WTC11 (cell line): ENCODE data around the gene CCDC50. TPM values are rescaled to one million over a fixed set of nuclear protein-coding genes. Genes with fewer than 3 reads are reported as not detected.

Source experiments
- ATAC-seq: fragments of 200-7000 bp; cut with Tn5 transposase; 2 replicates; pipeline ENCODE4 v1.10.0; 2021; ENCODE audit warnings: mild to moderate bottlenecking, moderate library complexity
- CTCF ChIA-PET: fragments of 300-600 bp; sonication (Branson Sonifier 250); formaldehyde crosslinking; loops from one replicate; lab custom pipeline; 2021; ENCODE audit warnings: antibody characterized with exemption; lab: Charles Lee
- POLR2A ChIA-PET: fragments of 350-600 bp; sonication (Branson Sonifier 250); formaldehyde crosslinking; loops from one replicate; lab custom pipeline; 2021; ENCODE audit warnings: antibody characterized with exemption; lab: Charles Lee
- DNase-seq: peaks from one replicate; pipeline ENCODE4 v3.0.0; 2021; ENCODE audit warnings: low spot score
- H3K27ac Mint-ChIP-seq: 2 replicates; pipeline ENCODE4 v1.8.0; 2021; ENCODE audit warnings: mixed read lengths
- H3K27me3 Mint-ChIP-seq: 2 replicates; pipeline ENCODE4 v1.8.0; 2021; ENCODE audit warnings: low read depth, mild to moderate bottlenecking, moderate library complexity, mixed read lengths
- H3K36me3 Mint-ChIP-seq: 2 replicates; pipeline ENCODE4 v1.8.0; 2021; ENCODE audit warnings: mixed read lengths
- H3K4me1 Mint-ChIP-seq: 2 replicates; pipeline ENCODE4 v1.8.0; 2022; ENCODE audit warnings: mixed read lengths
- H3K4me3 Mint-ChIP-seq: 2 replicates; pipeline ENCODE4 v1.8.0; 2021; ENCODE audit warnings: mild to moderate bottlenecking, moderate library complexity, mixed read lengths
- H3K9me3 Mint-ChIP-seq: 2 replicates; pipeline ENCODE4 v1.8.0; 2021; ENCODE audit warnings: mixed read lengths
- CREM ChIP-seq: sonication (generic); formaldehyde crosslinking; IDR thresholded peaks from 2 replicates; pipeline ENCODE4 v1.8.1; 2022; ENCODE audit warnings: mild to moderate bottlenecking, missing genetic modification reagents, moderate library complexity
- FOXJ3 ChIP-seq: sonication (generic); formaldehyde crosslinking; IDR thresholded peaks from 2 replicates; pipeline ENCODE4 v1.9.0; 2021; ENCODE audit warnings: missing genetic modification reagents, mild to moderate bottlenecking, borderline replicate concordance
- FOXP1 ChIP-seq: sonication (generic); formaldehyde crosslinking; IDR thresholded peaks from 2 replicates; pipeline ENCODE4 v1.8.0; 2022; ENCODE audit warnings: missing genetic modification reagents, mild to moderate bottlenecking, moderate library complexity, borderline replicate concordance
- GRHL2 ChIP-seq: fragments of 250-450 bp; sonication (Bioruptor Pico); IDR thresholded peaks from 2 replicates; pipeline ENCODE4 v1.8.0; 2022; ENCODE audit warnings: mild to moderate bottlenecking, moderate library complexity; ENCODE audit not compliant: insufficient replicate concordance, severe bottlenecking
- MXD4 ChIP-seq: fragments of 250-450 bp; sonication (Bioruptor Pico); IDR thresholded peaks from 2 replicates; pipeline ENCODE4 v1.8.0; 2021; ENCODE audit warnings: mild to moderate bottlenecking, moderate library complexity, borderline replicate concordance
- MYBL2 ChIP-seq: sonication (generic); formaldehyde crosslinking; IDR thresholded peaks from 2 replicates; pipeline ENCODE4 v1.8.1; 2023; ENCODE audit warnings: mild to moderate bottlenecking, moderate library complexity, missing genetic modification reagents
- NFATC4 ChIP-seq: fragments of 250-450 bp; sonication (Bioruptor Pico); IDR thresholded peaks from 2 replicates; pipeline ENCODE4 v1.9.0; 2021; ENCODE audit warnings: mild to moderate bottlenecking
- NR2C2 ChIP-seq: sonication (generic); formaldehyde crosslinking; IDR thresholded peaks from 2 replicates; pipeline ENCODE4 v1.8.0; 2022; ENCODE audit warnings: mild to moderate bottlenecking, missing genetic modification reagents
- ZBTB21 ChIP-seq: sonication (generic); formaldehyde crosslinking; IDR thresholded peaks from 2 replicates; pipeline ENCODE4 v1.8.1; 2023; ENCODE audit warnings: mild to moderate bottlenecking, missing genetic modification reagents, borderline replicate concordance
- ZNF396 ChIP-seq: fragments of 250-450 bp; sonication (Bioruptor Pico); IDR thresholded peaks from 2 replicates; pipeline ENCODE4 v1.8.0; 2021; ENCODE audit warnings: mild to moderate bottlenecking, moderate library complexity, borderline replicate concordance
- ZNF416 ChIP-seq: fragments of 250-450 bp; sonication (Bioruptor Pico); IDR thresholded peaks from 2 replicates; pipeline ENCODE4 v1.9.0; 2021; ENCODE audit warnings: mild to moderate bottlenecking, inconsistent platforms
- total RNA-seq: library from RNA; stranded (reverse); gene quantifications from 3 replicates; pipeline ENCODE4 v1.2.3, GENCODE V29; 2021
- TF ChIP-seq, protein P1 (sequence below): sonication (generic); formaldehyde crosslinking; IDR thresholded peaks from 2 replicates; pipeline ENCODE4 v1.8.1; 2023; ENCODE audit warnings: mild to moderate bottlenecking, missing genetic modification reagents, moderate library complexity
- TF ChIP-seq, protein P2 (sequence below): sonication (generic); formaldehyde crosslinking; IDR thresholded peaks from 2 replicates; pipeline ENCODE4 v1.8.1; 2022; ENCODE audit warnings: low read depth, missing genetic modification reagents, borderline replicate concordance
- TF ChIP-seq, protein P3 (sequence below): sonication (generic); formaldehyde crosslinking; IDR thresholded peaks from 2 replicates; pipeline ENCODE4 v1.8.0; 2022; ENCODE audit warnings: mild to moderate bottlenecking, missing genetic modification reagents
- TF ChIP-seq, protein P4 (sequence below): fragments of 250-450 bp; sonication (Bioruptor Pico); IDR thresholded peaks from 2 replicates; pipeline ENCODE4 v2.1.2; 2022; ENCODE audit warnings: mild to moderate bottlenecking, moderate library complexity
- TF ChIP-seq, protein P5 (sequence below): sonication (generic); formaldehyde crosslinking; IDR thresholded peaks from 2 replicates; pipeline ENCODE4 v1.8.0; 2022; ENCODE audit warnings: missing genetic modification reagents
- TF ChIP-seq, protein P6 (sequence below): sonication (generic); formaldehyde crosslinking; IDR thresholded peaks from 2 replicates; pipeline ENCODE4 v1.8.1; 2023; ENCODE audit warnings: mild to moderate bottlenecking, missing genetic modification reagents
- TF ChIP-seq, protein P7 (sequence below): fragments of 250-450 bp; sonication (Bioruptor Pico); IDR thresholded peaks from 2 replicates; pipeline ENCODE4 v1.8.0; 2021; ENCODE audit warnings: mild to moderate bottlenecking
- TF ChIP-seq, protein P8 (sequence below): sonication (generic); formaldehyde crosslinking; IDR thresholded peaks from 2 replicates; pipeline ENCODE4 v1.8.1; 2022; ENCODE audit warnings: low read depth, mild to moderate bottlenecking, moderate library complexity, missing genetic modification reagents, borderline replicate concordance

CCDC50 gene
- total RNA-seq, 1 experiment from 2014 or later: 33.1 TPM

DNA sequence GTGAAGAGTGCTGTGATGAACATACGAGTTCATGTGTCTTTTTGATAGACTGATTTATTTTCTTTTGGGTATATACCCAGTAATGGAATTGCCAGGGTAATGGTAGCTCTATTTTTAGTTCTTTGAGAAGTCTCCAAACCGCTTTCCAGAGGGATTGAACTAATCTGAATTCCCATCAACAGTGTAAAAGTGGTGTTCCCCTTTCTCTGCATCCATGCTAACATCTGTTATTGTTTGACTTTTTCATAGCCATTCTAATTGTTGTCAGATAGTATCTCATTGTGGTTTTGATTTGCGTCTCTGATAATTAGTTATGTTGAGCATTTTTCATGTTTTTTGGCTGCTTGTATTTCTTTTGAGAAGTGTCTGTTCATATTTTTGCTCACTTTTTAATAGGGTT lies 55.9 kb downstream of the CCDC50 start:
- H3K27ac Mint-ChIP-seq: no peak overlapping the region
- peaks cover 27% of the 10 kb centered on the region for H3K4me1 Mint-ChIP-seq
- TF ChIP-seq, protein P1, sequence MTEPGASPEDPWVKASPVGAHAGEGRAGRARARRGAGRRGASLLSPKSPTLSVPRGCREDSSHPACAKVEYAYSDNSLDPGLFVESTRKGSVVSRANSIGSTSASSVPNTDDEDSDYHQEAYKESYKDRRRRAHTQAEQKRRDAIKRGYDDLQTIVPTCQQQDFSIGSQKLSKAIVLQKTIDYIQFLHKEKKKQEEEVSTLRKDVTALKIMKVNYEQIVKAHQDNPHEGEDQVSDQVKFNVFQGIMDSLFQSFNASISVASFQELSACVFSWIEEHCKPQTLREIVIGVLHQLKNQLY (CRISPR knock-in tag): no peak
- TF ChIP-seq ZBTB21 (CRISPR knock-in tag): no peak
- TF ChIP-seq, protein P2, sequence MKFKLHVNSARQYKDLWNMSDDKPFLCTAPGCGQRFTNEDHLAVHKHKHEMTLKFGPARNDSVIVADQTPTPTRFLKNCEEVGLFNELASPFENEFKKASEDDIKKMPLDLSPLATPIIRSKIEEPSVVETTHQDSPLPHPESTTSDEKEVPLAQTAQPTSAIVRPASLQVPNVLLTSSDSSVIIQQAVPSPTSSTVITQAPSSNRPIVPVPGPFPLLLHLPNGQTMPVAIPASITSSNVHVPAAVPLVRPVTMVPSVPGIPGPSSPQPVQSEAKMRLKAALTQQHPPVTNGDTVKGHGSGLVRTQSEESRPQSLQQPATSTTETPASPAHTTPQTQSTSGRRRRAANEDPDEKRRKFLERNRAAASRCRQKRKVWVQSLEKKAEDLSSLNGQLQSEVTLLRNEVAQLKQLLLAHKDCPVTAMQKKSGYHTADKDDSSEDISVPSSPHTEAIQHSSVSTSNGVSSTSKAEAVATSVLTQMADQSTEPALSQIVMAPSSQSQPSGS: no peak
- TF ChIP-seq, protein P3, sequence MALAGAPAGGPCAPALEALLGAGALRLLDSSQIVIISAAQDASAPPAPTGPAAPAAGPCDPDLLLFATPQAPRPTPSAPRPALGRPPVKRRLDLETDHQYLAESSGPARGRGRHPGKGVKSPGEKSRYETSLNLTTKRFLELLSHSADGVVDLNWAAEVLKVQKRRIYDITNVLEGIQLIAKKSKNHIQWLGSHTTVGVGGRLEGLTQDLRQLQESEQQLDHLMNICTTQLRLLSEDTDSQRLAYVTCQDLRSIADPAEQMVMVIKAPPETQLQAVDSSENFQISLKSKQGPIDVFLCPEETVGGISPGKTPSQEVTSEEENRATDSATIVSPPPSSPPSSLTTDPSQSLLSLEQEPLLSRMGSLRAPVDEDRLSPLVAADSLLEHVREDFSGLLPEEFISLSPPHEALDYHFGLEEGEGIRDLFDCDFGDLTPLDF: no peak
- TF ChIP-seq MXD4: no peak
- TF ChIP-seq, protein P4, sequence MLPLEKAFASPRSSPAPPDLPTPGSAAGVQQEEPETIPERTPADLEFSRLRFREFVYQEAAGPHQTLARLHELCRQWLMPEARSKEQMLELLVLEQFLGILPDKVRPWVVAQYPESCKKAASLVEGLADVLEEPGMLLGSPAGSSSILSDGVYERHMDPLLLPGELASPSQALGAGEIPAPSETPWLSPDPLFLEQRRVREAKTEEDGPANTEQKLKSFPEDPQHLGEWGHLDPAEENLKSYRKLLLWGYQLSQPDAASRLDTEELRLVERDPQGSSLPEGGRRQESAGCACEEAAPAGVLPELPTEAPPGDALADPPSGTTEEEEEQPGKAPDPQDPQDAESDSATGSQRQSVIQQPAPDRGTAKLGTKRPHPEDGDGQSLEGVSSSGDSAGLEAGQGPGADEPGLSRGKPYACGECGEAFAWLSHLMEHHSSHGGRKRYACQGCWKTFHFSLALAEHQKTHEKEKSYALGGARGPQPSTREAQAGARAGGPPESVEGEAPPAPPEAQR: no peak
- TF ChIP-seq NR2C2: no peak
- no peak for TF ChIP-seq FOXJ3 (CRISPR knock-in tag)
- no peak for TF ChIP-seq CREM (CRISPR knock-in tag)
- TF ChIP-seq ZNF416 (CRISPR knock-in tag): no peak
- TF ChIP-seq, protein P5, sequence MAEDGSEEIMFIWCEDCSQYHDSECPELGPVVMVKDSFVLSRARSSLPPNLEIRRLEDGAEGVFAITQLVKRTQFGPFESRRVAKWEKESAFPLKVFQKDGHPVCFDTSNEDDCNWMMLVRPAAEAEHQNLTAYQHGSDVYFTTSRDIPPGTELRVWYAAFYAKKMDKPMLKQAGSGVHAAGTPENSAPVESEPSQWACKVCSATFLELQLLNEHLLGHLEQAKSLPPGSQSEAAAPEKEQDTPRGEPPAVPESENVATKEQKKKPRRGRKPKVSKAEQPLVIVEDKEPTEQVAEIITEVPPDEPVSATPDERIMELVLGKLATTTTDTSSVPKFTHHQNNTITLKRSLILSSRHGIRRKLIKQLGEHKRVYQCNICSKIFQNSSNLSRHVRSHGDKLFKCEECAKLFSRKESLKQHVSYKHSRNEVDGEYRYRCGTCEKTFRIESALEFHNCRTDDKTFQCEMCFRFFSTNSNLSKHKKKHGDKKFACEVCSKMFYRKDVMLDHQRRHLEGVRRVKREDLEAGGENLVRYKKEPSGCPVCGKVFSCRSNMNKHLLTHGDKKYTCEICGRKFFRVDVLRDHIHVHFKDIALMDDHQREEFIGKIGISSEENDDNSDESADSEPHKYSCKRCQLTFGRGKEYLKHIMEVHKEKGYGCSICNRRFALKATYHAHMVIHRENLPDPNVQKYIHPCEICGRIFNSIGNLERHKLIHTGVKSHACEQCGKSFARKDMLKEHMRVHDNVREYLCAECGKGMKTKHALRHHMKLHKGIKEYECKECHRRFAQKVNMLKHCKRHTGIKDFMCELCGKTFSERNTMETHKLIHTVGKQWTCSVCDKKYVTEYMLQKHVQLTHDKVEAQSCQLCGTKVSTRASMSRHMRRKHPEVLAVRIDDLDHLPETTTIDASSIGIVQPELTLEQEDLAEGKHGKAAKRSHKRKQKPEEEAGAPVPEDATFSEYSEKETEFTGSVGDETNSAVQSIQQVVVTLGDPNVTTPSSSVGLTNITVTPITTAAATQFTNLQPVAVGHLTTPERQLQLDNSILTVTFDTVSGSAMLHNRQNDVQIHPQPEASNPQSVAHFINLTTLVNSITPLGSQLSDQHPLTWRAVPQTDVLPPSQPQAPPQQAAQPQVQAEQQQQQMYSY (CRISPR knock-in tag): no peak
- no peak for TF ChIP-seq FOXP1 (CRISPR knock-in tag)
- TF ChIP-seq GRHL2 (CRISPR knock-in tag): no peak
- TF ChIP-seq, protein P6, sequence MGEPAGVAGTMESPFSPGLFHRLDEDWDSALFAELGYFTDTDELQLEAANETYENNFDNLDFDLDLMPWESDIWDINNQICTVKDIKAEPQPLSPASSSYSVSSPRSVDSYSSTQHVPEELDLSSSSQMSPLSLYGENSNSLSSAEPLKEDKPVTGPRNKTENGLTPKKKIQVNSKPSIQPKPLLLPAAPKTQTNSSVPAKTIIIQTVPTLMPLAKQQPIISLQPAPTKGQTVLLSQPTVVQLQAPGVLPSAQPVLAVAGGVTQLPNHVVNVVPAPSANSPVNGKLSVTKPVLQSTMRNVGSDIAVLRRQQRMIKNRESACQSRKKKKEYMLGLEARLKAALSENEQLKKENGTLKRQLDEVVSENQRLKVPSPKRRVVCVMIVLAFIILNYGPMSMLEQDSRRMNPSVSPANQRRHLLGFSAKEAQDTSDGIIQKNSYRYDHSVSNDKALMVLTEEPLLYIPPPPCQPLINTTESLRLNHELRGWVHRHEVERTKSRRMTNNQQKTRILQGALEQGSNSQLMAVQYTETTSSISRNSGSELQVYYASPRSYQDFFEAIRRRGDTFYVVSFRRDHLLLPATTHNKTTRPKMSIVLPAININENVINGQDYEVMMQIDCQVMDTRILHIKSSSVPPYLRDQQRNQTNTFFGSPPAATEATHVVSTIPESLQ (CRISPR knock-in tag): no peak
- TF ChIP-seq, protein P7, sequence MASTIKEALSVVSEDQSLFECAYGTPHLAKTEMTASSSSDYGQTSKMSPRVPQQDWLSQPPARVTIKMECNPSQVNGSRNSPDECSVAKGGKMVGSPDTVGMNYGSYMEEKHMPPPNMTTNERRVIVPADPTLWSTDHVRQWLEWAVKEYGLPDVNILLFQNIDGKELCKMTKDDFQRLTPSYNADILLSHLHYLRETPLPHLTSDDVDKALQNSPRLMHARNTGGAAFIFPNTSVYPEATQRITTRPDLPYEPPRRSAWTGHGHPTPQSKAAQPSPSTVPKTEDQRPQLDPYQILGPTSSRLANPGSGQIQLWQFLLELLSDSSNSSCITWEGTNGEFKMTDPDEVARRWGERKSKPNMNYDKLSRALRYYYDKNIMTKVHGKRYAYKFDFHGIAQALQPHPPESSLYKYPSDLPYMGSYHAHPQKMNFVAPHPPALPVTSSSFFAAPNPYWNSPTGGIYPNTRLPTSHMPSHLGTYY (CRISPR knock-in tag): no peak
- TF ChIP-seq, protein P8, sequence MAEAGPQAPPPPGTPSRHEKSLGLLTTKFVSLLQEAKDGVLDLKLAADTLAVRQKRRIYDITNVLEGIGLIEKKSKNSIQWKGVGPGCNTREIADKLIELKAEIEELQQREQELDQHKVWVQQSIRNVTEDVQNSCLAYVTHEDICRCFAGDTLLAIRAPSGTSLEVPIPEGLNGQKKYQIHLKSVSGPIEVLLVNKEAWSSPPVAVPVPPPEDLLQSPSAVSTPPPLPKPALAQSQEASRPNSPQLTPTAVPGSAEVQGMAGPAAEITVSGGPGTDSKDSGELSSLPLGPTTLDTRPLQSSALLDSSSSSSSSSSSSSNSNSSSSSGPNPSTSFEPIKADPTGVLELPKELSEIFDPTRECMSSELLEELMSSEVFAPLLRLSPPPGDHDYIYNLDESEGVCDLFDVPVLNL (CRISPR knock-in tag): no peak
- TF ChIP-seq NFATC4 (CRISPR knock-in tag): no peak
- no peak for TF ChIP-seq ZNF396
- no peak for TF ChIP-seq MYBL2 (CRISPR knock-in tag)
- ChIA-PET CTCF (no interaction called here), POLR2A (no interaction called here)
- no peaks in the 10 kb centered on the region for H3K9me3 Mint-ChIP-seq
- DNase-seq (no peak), ATAC-seq (no peak)
- peaks cover 18% of the 10 kb centered on the region for H3K36me3 Mint-ChIP-seq
- no peak overlapping the region for H3K4me3 Mint-ChIP-seq
- H3K27me3 Mint-ChIP-seq: no peaks in the 10 kb centered on the region
